Measurements from ENCODE around the gene SRGAP2B. TPM values are rescaled to one million over a fixed set of nuclear protein-coding genes. Genes with fewer than 3 reads are reported as not detected.
A peak's percentile ranks its signal among the peaks of the same experiment; 100 is the strongest.
"Not testable (repeated sequence)": the region's sequence is repeated elsewhere in the genome, so short reads cannot be mapped to it uniquely, and the experiment has no call there.

Gene SRGAP2B
- total and polyA plus RNA-seq, 2 of the 8 experiments (the other 6 are each of a cell fraction or from before 2014, with no cell fraction given): 4.9 to 39.5 TPM

DNA sequence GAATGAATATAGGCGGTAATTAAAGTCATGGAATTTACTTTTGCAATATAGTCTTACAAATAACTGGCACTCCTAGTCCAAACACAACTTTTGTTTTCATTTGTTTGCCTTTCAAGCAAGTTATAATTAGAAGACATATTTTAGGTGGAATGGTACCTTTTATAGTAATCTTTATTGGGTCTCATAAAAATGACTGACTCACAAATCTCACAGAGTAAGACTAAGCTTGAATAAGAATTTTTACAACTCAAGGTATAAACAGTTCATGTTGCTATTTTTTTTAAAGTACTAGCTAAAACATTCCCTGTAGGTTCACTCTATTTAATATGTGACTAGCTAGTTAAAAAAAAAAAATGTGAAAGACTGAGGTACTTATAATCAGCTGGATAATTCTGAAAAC is 6.6 kb upstream of the SRGAP2B start:
- H3K79me1 ChIP-seq (ENCODE audit: low read depth, low read length); H3K27me3 ChIP-seq (replicated peaks in 1 of 4; ENCODE audit: control insufficient read depth in 3 of 4, extremely low read depth in 1 of 4, insufficient read depth in 3 of 4, low read length in 3 of 4); H3K4me1 ChIP-seq (replicated peaks in 1 of 4; ENCODE audit: control insufficient read depth in 3 of 4, insufficient read depth in 4 of 4, low read length in 3 of 4); H3K4ac ChIP-seq (replicated peaks; ENCODE audit: insufficient read length, low read depth, low read length); H3K23me2 ChIP-seq (ENCODE audit: low read depth, low read length); H3K9ac ChIP-seq (replicated peaks in 1 of 4; ENCODE audit: extremely low read depth in 1 of 4, low read depth in 3 of 4, low read length in 3 of 4); H2BK15ac ChIP-seq (ENCODE audit: low read length); H2AK5ac ChIP-seq (ENCODE audit: low read depth, low read length); H2BK12ac ChIP-seq (ENCODE audit: low read depth, low read length); H3K4me3 ChIP-seq (ENCODE audit: extremely low read depth in 1 of 4, insufficient read depth in 2 of 4, low read depth in 3 of 4, low read length in 4 of 4); H2BK120ac ChIP-seq (replicated peaks; ENCODE audit: low read depth, low read length); POLR2A ChIA-PET (ENCODE audit: partially characterized antibody); H2AFZ ChIP-seq (ENCODE audit: low read length); H3K79me2 ChIP-seq (ENCODE audit: control insufficient read depth in 1 of 2, insufficient read depth in 2 of 2, low read length in 2 of 2); H4K20me1 ChIP-seq (replicated peaks in 1 of 2; ENCODE audit: control insufficient read depth in 1 of 2, insufficient read depth in 2 of 2, low read length in 2 of 2); H3K23ac ChIP-seq (ENCODE audit: insufficient read length); H4K8ac ChIP-seq (ENCODE audit: extremely low read depth, insufficient read depth, low read length); H4K5ac ChIP-seq (ENCODE audit: insufficient read length, low read depth, low read length); H3K9me3 ChIP-seq (ENCODE audit: insufficient read depth in 2 of 2, low read depth in 1 of 2, low read length in 1 of 2); CTCF ChIA-PET (ENCODE audit: partially characterized antibody); H4K91ac ChIP-seq (replicated peaks; ENCODE audit: insufficient read length, low read length); H3K14ac ChIP-seq (ENCODE audit: insufficient read length); H3K27ac ChIP-seq (ENCODE audit: low read depth, low read length); H3K36me3 ChIP-seq (ENCODE audit: control insufficient read depth in 2 of 4, insufficient read depth in 4 of 4, low read length in 3 of 4); H2BK5ac ChIP-seq (ENCODE audit: low read depth, low read length); FAIRE-seq; H3K18ac ChIP-seq (ENCODE audit: extremely low read depth, low read length); DNase-seq (ENCODE audit: low read depth in 1 of 2, low spot score in 2 of 2); H3K56ac ChIP-seq (replicated peaks; ENCODE audit: insufficient read length, low read depth, low read length); H2BK20ac ChIP-seq (ENCODE audit: low read length); H3K4me2 ChIP-seq (ENCODE audit: insufficient read depth in 1 of 2, low read depth in 2 of 2, low read length in 2 of 2): not testable (repeated sequence)
- WGBS, 2 experiments (ENCODE audit: extremely low coverage in 1 of 2, insufficient coverage in 1 of 2, insufficient read length in 1 of 2, insufficient replicate concordance in 2 of 2, low coverage in 1 of 2, low lambda C conversion rate in 2 of 2, missing lambda C conversion rate in 1 of 2): 88% methylated on average over 1 of the region's 1 CpG; no CpG with 5 or more reads in 1 of the 2 experiments

DNA sequence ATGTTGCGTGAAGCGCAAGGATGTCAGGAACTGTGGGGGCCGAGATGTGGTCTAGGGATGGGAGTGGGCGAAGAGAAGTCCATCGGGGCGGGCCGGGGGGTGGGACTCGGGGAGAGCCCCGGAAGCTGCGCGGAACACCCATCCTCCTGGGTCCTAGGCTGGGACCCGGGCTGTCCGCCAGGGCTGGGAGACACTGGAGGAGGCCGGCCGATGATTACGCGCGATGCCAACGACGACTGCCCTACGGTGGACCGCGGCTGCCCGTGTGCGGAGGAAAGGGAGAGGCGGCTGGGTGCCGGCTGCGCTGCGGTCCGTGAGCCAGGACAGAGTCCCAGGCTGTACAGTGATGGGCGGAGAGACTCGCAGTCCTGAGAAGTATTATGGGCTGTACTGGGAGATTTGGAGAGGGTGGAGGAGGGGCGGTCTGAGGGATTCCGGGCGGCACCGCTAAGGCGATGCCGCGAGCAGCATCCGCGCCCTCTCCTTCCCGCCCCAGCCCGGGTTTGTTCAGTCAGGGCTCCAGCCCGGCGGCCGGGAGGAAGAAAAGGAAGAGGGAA is 395 bp downstream of the SRGAP2B start:
- H3K4ac ChIP-seq (replicated peaks; ENCODE audit: insufficient read length, low read depth, low read length); H3K79me1 ChIP-seq (ENCODE audit: low read depth, low read length); H3K79me2 ChIP-seq (ENCODE audit: control insufficient read depth in 1 of 2, insufficient read depth in 2 of 2, low read length in 2 of 2); H3K9ac ChIP-seq (replicated peaks in 1 of 4; ENCODE audit: extremely low read depth in 1 of 4, low read depth in 3 of 4, low read length in 3 of 4); H3K23me2 ChIP-seq (ENCODE audit: low read depth, low read length); H3K4me1 ChIP-seq (replicated peaks in 1 of 4; ENCODE audit: control insufficient read depth in 3 of 4, insufficient read depth in 4 of 4, low read length in 3 of 4); H3K36me3 ChIP-seq (ENCODE audit: control insufficient read depth in 2 of 4, insufficient read depth in 4 of 4, low read length in 3 of 4); H3K23ac ChIP-seq (ENCODE audit: insufficient read length); H4K5ac ChIP-seq (ENCODE audit: insufficient read length, low read depth, low read length); FAIRE-seq; H2BK15ac ChIP-seq (ENCODE audit: low read length); H3K18ac ChIP-seq (ENCODE audit: extremely low read depth, low read length); H2AFZ ChIP-seq (ENCODE audit: low read length); H4K8ac ChIP-seq (ENCODE audit: extremely low read depth, insufficient read depth, low read length); POLR2A ChIA-PET (ENCODE audit: partially characterized antibody); H2BK120ac ChIP-seq (replicated peaks; ENCODE audit: low read depth, low read length); H3K56ac ChIP-seq (replicated peaks; ENCODE audit: insufficient read length, low read depth, low read length); H2AK5ac ChIP-seq (ENCODE audit: low read depth, low read length); H3K27me3 ChIP-seq (replicated peaks in 1 of 4; ENCODE audit: control insufficient read depth in 3 of 4, extremely low read depth in 1 of 4, insufficient read depth in 3 of 4, low read length in 3 of 4); H2BK20ac ChIP-seq (ENCODE audit: low read length); H2BK5ac ChIP-seq (ENCODE audit: low read depth, low read length); H4K91ac ChIP-seq (replicated peaks; ENCODE audit: insufficient read length, low read length); CTCF ChIA-PET (ENCODE audit: partially characterized antibody); H3K9me3 ChIP-seq (ENCODE audit: insufficient read depth in 2 of 2, low read depth in 1 of 2, low read length in 1 of 2); H4K20me1 ChIP-seq (replicated peaks in 1 of 2; ENCODE audit: control insufficient read depth in 1 of 2, insufficient read depth in 2 of 2, low read length in 2 of 2); H3K27ac ChIP-seq (ENCODE audit: low read depth, low read length); H2BK12ac ChIP-seq (ENCODE audit: low read depth, low read length); H3K14ac ChIP-seq (ENCODE audit: insufficient read length); H3K4me2 ChIP-seq (ENCODE audit: insufficient read depth in 1 of 2, low read depth in 2 of 2, low read length in 2 of 2): not testable (repeated sequence)
- WGBS, 2 experiments (ENCODE audit: extremely low coverage in 1 of 2, insufficient coverage in 1 of 2, insufficient read length in 1 of 2, insufficient replicate concordance in 2 of 2, low coverage in 1 of 2, low lambda C conversion rate in 2 of 2, missing lambda C conversion rate in 1 of 2): 0% methylated on average over 6 of the region's 46 CpGs; no CpG with 5 or more reads in 1 of the 2 experiments
- DNase-seq (ENCODE audit: low read depth in 1 of 2, low spot score in 2 of 2): peak in 1 of 2 experiments; percentile 49
- peak overlapping the region in 2 of 4 experiments; percentile 45 to 48; a peak in 3 of 8 replicates for H3K4me3 ChIP-seq (ENCODE audit: extremely low read depth in 1 of 4, insufficient read depth in 2 of 4, low read depth in 3 of 4, low read length in 4 of 4)
